ENCODE data around the gene CLCNKB.
A peak's percentile ranks its signal among the peaks of the same experiment; 100 is the strongest.

The CLCNKB gene

GRCh38 chr1:16013908-16014258 is 29.7 kb upstream of the CLCNKB start:
- no peak for DNase-seq (ENCODE audit: insufficient read length, low spot score)
- FAIRE-seq: no peak
- no peak for TF ChIP-seq TAF1 (IDR thresholded peaks at IDR 0.05; ENCODE audit: low read depth, low read length)

- TF ChIP-seq POU2F2 (IDR thresholded peaks at IDR 0.05; ENCODE audit: low read depth, low read length) (no peak), PAX5 (IDR thresholded peaks at IDR 0.05; ENCODE audit: insufficient read depth, low read length, severe bottlenecking) (peak; percentile 46), SPI1 (IDR thresholded peaks at IDR 0.05; ENCODE audit: low read depth, low read length) (no peak)
- DNase-seq (ENCODE audit: insufficient read length, low spot score) (no peak), FAIRE-seq (no peak)
Observed at GRCh38 chr1:16014509-16015482, 28.8 kb upstream of the CLCNKB start.

- FAIRE-seq: peak; percentile 16
Observed at GRCh38 chr1:16015491-16015890, 28.1 kb upstream of the CLCNKB start.

GRCh38 chr1:16015960-16016901 is 27.4 kb upstream of the CLCNKB start:
- FAIRE-seq (no peak), DNase-seq (ENCODE audit: insufficient read length, low spot score) (no peak)
- TF ChIP-seq SPI1 (IDR thresholded peaks at IDR 0.05; ENCODE audit: low read depth, low read length): no peak
- no peak for TF ChIP-seq TAF1 (IDR thresholded peaks at IDR 0.05; ENCODE audit: low read depth, low read length)
- no peak for TF ChIP-seq POU2F2 (IDR thresholded peaks at IDR 0.05; ENCODE audit: low read depth, low read length)
- no peak for TF ChIP-seq POLR2A (IDR thresholded peaks at IDR 0.05; ENCODE audit: low read depth, low read length)
- no peak for TF ChIP-seq PAX5 (IDR thresholded peaks at IDR 0.05; ENCODE audit: insufficient read depth, low read length, severe bottlenecking)
- TF ChIP-seq POLR2AphosphoS5 (IDR thresholded peaks at IDR 0.05; ENCODE audit: low read depth, low read length): no peak

More at GRCh38 chr1:16015491-16015890, 28.1 kb upstream of the CLCNKB start:
- TF ChIP-seq POU2F2 (IDR thresholded peaks at IDR 0.05; ENCODE audit: low read depth, low read length): no peak
- TF ChIP-seq TAF1 (IDR thresholded peaks at IDR 0.05; ENCODE audit: low read depth, low read length): no peak
- TF ChIP-seq SPI1 (IDR thresholded peaks at IDR 0.05; ENCODE audit: low read depth, low read length): no peak
- no peak for TF ChIP-seq PAX5 (IDR thresholded peaks at IDR 0.05; ENCODE audit: insufficient read depth, low read length, severe bottlenecking)
- no peak for TF ChIP-seq POLR2A (IDR thresholded peaks at IDR 0.05; ENCODE audit: low read depth, low read length)
- TF ChIP-seq POLR2AphosphoS5 (IDR thresholded peaks at IDR 0.05; ENCODE audit: low read depth, low read length): no peak
- DNase-seq (ENCODE audit: insufficient read length, low spot score): no peak

GRCh38 chr1:16017076-16017460 is 26.5 kb upstream of the CLCNKB start:
- no peak for DNase-seq (ENCODE audit: insufficient read length, low spot score)
- TF ChIP-seq POLR2A (IDR thresholded peaks at IDR 0.05; ENCODE audit: low read depth, low read length) (no peak), POLR2AphosphoS5 (IDR thresholded peaks at IDR 0.05; ENCODE audit: low read depth, low read length) (no peak), POU2F2 (IDR thresholded peaks at IDR 0.05; ENCODE audit: low read depth, low read length) (no peak), SPI1 (IDR thresholded peaks at IDR 0.05; ENCODE audit: low read depth, low read length) (no peak), PAX5 (IDR thresholded peaks at IDR 0.05; ENCODE audit: insufficient read depth, low read length, severe bottlenecking) (no peak)
- FAIRE-seq: peak; percentile 45

GRCh38 chr1:16017461-16018303 is 25.9 kb upstream of the CLCNKB start, which contains the start of gene HSPB7:
Gene HSPB7, minus strand, starts transcription at chr1:16018043. Its CDS starts 80 bp downstream, at chr1:16017963.
- TF ChIP-seq TAF1 (IDR thresholded peaks at IDR 0.05; ENCODE audit: low read depth, low read length) (no peak), POU2F2 (IDR thresholded peaks at IDR 0.05; ENCODE audit: low read depth, low read length) (no peak), SPI1 (IDR thresholded peaks at IDR 0.05; ENCODE audit: low read depth, low read length) (no peak), PAX5 (IDR thresholded peaks at IDR 0.05; ENCODE audit: insufficient read depth, low read length, severe bottlenecking) (no peak), POLR2AphosphoS5 (IDR thresholded peaks at IDR 0.05; ENCODE audit: low read depth, low read length) (no peak), POLR2A (IDR thresholded peaks at IDR 0.05; ENCODE audit: low read depth, low read length) (no peak)
- FAIRE-seq (peak; percentile 82), DNase-seq (ENCODE audit: insufficient read length, low spot score) (no peak)

- FAIRE-seq (no peak), DNase-seq (ENCODE audit: insufficient read length, low spot score) (no peak)
- TF ChIP-seq SPI1 (IDR thresholded peaks at IDR 0.05; ENCODE audit: low read depth, low read length) (no peak), PAX5 (IDR thresholded peaks at IDR 0.05; ENCODE audit: insufficient read depth, low read length, severe bottlenecking) (no peak), POU2F2 (IDR thresholded peaks at IDR 0.05; ENCODE audit: low read depth, low read length) (no peak), POLR2A (IDR thresholded peaks at IDR 0.05; ENCODE audit: low read depth, low read length) (no peak), TAF1 (IDR thresholded peaks at IDR 0.05; ENCODE audit: low read depth, low read length) (no peak), POLR2AphosphoS5 (IDR thresholded peaks at IDR 0.05; ENCODE audit: low read depth, low read length) (no peak)
Observed at GRCh38 chr1:16018308-16018707, 25.3 kb upstream of the CLCNKB start.

GRCh38 chr1:16018749-16019643 is 24.6 kb upstream of the CLCNKB start:
- FAIRE-seq (no peak), DNase-seq (ENCODE audit: insufficient read length, low spot score) (no peak)
- TF ChIP-seq POU2F2 (IDR thresholded peaks at IDR 0.05; ENCODE audit: low read depth, low read length): no peak
- TF ChIP-seq TAF1 (IDR thresholded peaks at IDR 0.05; ENCODE audit: low read depth, low read length): no peak
- TF ChIP-seq POLR2A (IDR thresholded peaks at IDR 0.05; ENCODE audit: low read depth, low read length): no peak
- no peak for TF ChIP-seq SPI1 (IDR thresholded peaks at IDR 0.05; ENCODE audit: low read depth, low read length)
- no peak for TF ChIP-seq PAX5 (IDR thresholded peaks at IDR 0.05; ENCODE audit: insufficient read depth, low read length, severe bottlenecking)
- TF ChIP-seq POLR2AphosphoS5 (IDR thresholded peaks at IDR 0.05; ENCODE audit: low read depth, low read length): no peak

Measured in GM12891 (cell line).